Measurements from ENCODE around the gene URM1.

DNA sequence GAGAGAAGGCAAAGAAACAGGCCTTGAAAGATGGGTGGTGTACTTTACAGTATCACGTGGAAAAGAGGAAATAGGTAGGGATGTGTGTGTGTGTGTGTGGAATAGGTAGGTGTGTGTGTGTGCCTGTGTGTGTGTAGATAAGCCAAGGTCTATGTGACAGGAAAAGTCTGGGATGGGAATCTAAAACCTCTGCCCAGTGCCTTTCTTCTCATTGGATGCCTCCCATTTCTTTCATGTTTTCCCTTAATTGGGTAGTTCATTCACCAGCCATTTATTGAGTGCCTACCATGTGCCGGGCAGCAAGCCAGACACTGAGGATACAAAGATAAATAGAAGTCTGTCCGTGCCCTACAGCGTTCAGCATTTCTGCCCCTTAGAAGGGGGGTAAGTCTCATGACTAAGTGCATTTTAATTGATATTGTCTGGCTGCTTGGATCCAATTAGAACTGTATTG lies 1.0 kb downstream of the URM1 start:
- TF ChIP-seq, protein P1, sequence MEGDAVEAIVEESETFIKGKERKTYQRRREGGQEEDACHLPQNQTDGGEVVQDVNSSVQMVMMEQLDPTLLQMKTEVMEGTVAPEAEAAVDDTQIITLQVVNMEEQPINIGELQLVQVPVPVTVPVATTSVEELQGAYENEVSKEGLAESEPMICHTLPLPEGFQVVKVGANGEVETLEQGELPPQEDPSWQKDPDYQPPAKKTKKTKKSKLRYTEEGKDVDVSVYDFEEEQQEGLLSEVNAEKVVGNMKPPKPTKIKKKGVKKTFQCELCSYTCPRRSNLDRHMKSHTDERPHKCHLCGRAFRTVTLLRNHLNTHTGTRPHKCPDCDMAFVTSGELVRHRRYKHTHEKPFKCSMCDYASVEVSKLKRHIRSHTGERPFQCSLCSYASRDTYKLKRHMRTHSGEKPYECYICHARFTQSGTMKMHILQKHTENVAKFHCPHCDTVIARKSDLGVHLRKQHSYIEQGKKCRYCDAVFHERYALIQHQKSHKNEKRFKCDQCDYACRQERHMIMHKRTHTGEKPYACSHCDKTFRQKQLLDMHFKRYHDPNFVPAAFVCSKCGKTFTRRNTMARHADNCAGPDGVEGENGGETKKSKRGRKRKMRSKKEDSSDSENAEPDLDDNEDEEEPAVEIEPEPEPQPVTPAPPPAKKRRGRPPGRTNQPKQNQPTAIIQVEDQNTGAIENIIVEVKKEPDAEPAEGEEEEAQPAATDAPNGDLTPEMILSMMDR (conservative IDR thresholded peaks at IDR 0.05; ENCODE audit: low read length), result no peak
- TF ChIP-seq EZH2phosphoT487 (IDR thresholded peaks at IDR 0.05; ENCODE audit: borderline replicate concordance), result no peak

All from Loucy (cell line).